ENCODE results near the gene MAGEB3.
A peak's percentile ranks its signal among the peaks of the same experiment; 100 is the strongest.
"Not testable (repeated sequence)": the region's sequence is repeated elsewhere in the genome, so short reads cannot be mapped to it uniquely, and the experiment has no call there.

Gene MAGEB3, protein sequence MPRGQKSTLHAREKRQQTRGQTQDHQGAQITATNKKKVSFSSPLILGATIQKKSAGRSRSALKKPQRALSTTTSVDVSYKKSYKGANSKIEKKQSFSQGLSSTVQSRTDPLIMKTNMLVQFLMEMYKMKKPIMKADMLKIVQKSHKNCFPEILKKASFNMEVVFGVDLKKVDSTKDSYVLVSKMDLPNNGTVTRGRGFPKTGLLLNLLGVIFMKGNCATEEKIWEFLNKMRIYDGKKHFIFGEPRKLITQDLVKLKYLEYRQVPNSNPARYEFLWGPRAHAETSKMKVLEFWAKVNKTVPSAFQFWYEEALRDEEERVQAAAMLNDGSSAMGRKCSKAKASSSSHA

DNA sequence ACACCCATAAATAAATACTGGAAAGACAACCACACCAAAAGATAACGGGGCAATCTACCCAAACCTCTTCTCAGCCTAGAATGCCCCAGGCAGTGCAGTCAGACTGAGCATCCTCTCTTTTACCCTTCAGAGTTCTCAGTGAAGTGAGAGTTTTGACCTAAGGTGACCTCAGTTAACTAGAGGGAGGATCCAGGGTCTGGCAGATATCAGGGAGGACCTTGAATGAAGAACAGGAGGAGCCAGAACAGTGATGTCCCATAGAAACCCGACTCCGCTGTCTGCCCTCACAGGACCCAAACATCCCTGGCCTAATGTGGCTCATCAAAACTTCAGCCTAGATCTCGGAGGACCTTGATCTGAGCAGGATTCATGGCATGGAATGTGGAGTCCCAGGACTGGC, at the start of gene MAGEB3:
Gene MAGEB3, plus strand, starts transcription at position 263 of the 400 bp plus-strand sequence. CDS start 5,268 bp downstream, outside the sequence.
- no peak for DNase-seq

DNA sequence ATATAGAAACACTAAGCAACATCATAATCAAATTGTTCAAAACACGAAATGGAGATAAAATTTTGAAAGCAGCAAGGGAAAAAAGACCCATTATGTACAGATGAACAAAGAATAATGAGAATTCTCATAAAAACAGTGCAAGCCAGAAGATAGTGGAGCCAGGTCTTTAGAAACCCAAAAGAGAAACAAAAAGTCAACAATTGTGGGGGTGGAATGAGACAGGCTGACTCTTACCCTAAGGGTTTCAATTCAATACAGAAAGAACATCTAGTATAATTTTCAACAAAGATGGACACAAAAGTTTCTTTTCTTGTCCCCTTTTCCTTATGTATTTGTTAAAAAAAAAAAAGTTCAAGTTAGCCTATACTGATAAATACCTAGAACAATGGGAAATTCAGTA, 49.1 kb upstream of the MAGEB3 start:
- no peak for DNase-seq

DNA sequence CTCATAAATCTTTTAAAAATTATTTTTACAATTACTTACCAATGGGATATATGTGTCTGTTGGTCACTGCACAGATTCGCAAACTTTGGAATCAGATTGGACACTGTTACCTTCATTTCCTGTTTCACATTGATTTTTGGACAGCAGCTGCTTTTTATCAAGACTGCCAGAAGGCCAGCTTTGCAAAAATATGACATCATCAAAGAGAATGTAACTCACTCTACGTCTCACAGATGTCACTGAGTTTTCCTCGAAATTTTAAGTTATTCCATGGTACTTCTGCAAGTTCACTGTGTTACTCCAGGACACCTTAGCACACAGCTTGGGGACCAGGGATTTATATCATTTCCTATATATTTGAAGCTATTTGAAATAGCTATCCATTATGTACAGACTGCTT, 46.9 kb upstream of the MAGEB3 start:
- no peak for DNase-seq

DNA sequence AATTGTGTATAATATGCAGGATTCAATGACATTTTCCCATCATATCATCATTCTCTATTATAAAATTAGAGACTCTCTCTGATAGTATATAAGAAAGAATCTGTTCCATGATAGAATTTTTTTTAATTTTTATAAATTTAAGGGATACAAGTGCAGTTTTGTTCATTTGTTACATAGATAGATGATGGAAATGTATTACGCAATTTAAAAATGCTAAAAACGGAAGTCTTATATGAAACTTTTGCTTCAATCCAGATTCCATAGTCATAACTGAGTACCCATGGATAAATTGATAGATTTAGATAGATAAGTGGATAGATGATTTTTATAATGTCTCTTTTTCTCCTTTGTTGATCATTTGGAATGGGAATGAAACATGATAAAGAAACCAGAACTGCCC, 40.0 kb upstream of the MAGEB3 start:
- no peak for DNase-seq

DNA sequence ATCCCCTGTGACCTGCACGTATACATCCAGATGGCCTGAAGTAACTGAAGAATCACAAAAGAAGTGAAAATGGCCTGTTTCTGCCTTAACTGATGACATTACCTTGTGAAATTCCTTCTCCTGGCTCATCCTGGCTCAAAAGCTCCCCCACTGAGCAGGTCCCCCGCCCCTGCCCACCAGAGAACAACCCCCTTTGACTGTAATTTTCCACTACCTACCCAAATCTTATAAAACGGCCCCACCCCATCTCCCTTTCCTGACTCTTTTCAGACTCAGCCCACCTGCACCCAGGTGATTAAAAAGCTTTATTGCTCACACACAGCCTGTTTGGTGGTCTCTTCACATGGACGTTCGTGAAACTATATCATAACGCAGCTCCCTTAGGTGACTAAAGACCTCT, 36.5 kb upstream of the MAGEB3 start:
- DNase-seq: not testable (repeated sequence)

DNA sequence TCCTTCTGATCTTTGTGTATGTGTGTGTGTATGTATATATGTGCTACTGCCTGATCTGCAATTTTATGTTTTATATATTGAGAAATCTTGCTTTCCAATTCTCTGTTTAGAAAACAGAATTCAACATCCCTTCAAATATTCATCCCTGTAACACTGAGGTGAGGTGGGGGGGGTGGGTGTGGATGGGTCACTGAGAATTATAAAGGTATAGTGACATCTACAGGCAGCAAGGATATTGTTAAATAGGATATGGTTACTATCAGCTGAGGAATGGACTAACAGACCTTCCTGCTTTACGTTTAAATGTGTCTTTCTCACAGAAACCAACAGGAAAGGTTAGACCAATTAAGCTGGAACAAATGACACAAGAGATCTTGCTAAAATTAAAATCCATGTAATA, 34.1 kb upstream of the MAGEB3 start:
- DNase-seq: no peak

DNA sequence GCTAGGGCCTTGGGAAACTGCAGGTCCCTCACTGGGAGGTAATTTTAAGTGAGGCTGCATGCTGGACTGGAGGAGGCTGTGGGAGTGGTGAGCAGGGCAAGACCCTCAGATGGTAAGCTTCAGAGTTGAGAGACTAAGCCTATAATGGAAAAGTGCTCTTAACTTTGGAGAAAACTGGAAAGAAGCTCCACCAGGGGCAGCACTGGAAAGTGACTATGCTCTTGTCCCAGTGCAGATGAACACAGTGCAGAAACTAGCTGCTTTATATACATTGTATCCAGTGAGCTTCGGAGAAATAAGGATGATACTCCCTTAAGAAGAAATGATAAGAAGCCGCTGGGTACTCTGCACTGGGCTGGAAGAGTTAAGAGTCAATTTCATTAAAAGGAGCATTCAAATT, 18.3 kb upstream of the MAGEB3 start:
- no peak for DNase-seq

DNA sequence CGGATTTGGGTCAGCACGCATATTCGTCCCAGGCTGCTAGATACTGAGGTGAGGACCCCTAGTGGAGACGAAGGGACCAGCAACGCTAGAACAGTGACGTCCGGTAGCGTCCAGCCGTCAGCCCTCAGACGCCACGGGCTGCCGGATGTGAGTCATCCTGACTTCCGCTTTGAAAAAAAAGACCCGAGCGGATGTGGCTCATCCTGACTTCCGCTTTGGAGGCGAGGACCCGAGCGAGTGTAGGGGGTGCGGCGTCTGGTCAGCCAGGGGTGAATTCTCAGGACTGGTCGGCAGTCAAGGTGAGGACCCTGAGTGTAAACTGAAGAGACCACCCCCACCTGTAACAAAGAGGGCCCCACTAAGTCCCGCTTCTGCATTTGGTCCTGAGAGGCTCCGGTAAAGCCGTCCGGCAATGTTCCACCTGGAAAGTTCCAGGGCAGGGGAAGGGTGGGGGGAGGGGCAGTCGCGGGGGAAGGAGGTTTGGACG, 15.1 kb upstream of the MAGEB3 start, which contains the start of gene MAGEB2:
Gene MAGEB2, plus strand, starts transcription at position 207 of the 487 bp plus-strand sequence. CDS start 3,018 bp downstream, outside the sequence.
- DNase-seq: no peak

DNA sequence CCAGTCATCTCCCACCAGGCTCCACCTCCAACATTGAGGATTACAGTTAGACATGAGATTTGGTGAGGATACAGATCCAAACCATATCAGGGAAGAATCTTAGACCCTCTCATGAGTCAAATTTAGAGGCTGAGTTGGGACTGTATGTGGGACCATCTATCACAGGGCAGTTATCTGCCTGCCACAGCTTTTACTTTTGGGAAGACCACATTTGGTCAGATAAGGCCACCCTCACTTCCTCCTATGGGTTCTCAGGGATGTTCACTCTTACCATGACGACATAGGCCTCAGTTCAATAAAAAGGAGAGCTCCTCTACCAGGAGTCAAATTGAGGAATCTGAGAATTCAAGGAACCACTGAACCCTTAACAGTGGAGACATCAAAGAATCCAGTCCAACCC, 13.0 kb upstream of the MAGEB3 start:
- no peak for DNase-seq

DNA sequence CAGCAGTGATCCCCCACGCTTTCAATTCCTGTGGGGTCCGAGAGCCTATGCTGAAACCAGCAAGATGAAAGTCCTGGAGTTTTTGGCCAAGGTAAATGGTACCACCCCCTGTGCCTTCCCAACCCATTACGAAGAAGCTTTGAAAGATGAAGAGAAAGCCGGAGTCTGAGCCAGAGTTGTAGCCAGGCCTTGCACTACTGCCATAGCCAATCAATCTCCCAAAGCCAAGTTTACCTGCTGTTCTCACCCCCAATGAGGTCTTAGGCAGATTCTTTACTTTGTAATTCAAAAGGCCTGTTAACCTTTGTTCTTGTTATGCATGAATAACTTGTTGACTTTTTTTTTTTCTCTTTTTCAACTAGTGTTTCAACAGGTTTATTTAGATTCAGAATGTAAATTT, 11.1 kb upstream of the MAGEB3 start:
- DNase-seq: no peak

DNA sequence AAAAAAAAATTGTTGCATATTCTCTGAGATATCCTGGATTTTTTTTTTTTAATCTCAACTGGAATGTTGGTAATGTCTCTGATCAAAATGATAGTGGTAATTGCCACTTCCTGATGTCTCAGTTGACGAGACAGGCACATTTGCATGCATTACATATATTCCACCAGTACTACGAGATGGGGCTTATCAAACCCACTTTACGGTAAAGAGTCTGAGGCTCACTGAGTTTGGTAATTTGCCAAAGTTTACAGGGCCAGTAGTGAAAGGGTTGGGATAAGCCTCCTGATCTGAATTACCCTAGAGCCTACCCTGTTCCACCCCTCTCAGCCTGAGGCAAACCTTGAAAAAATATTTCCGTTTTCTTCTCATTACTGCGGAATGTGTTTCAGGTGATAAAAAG, 9.8 kb upstream of the MAGEB3 start:
- no peak for DNase-seq

DNA sequence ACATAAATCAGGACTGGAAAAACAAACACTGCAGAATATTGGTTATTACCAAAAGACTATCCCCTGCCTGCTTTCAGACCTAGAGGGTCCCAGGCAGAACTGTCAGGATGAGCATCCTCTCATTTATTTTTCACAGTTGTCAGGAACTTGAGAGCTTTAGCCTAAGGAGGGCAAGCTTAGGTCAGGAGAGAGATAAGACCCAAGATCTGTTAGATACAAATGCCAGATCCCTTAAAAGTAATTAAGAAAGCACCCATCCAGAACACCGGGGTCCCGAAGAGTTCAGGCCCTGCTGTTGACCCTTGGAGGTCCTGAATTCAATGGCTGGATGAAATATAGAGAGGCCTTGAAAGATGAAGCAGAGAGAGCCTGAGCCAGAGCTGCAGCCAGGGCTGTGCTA, 5.9 kb upstream of the MAGEB3 start:
- DNase-seq: no peak

DNA sequence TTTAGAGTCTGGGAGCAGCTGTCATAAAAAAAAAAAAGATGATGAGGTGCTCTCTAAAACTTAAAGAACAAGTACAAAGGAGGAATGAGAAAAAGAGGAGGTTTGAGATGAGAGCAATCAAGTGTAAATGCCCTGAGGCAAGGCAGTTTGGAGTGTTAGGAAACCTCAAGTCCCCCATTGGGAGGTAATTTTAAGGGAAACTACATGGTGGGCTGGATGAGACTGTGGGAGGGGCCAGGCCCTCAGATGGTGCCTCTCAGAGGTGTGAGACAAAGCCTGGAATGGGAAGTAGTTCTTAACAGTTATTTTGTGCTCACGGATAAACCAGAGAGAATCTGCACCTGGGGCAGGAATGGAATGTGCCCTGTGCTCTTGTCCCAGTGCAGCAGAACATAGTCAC, 1.9 kb upstream of the MAGEB3 start:
- DNase-seq: no peak

DNA sequence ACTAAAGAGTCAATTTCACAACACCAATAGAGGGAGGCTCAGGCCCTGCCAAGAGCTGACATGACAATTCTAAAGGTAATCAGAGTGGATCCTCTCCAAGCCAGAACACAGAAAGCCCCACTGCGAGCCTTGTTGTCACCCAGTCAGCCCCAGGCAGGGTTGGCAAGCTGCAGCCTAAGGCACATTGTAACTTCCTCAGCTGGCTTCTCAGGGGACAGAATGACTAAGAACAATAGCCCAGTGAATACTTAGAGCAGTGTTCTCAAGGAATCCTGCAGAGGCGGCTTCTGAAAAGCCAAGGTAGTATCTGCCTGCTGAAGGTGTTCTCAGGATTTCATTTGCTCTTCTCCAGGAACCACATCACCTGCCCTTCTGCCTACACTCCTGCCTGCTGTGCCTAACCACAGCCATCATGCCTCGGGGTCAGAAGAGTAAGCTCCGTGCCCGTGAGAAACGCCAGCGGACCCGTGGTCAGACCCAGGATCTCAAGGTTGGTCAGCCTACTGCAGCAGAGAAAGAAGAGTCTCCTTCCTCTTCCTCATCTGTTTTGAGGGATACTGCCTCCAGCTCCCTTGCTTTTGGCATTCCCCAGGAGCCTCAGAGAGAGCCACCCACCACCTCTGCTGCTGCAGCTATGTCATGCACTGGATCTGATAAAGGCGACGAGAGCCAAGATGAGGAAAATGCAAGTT, 11.4 kb downstream of the MAGEB3 start, which contains the start of gene MAGEB4:
Gene MAGEB4, plus strand, starts transcription at position 277 of the 692 bp plus-strand sequence. Its CDS starts 136 bp downstream, at position 413.
- no peak for DNase-seq

DNA sequence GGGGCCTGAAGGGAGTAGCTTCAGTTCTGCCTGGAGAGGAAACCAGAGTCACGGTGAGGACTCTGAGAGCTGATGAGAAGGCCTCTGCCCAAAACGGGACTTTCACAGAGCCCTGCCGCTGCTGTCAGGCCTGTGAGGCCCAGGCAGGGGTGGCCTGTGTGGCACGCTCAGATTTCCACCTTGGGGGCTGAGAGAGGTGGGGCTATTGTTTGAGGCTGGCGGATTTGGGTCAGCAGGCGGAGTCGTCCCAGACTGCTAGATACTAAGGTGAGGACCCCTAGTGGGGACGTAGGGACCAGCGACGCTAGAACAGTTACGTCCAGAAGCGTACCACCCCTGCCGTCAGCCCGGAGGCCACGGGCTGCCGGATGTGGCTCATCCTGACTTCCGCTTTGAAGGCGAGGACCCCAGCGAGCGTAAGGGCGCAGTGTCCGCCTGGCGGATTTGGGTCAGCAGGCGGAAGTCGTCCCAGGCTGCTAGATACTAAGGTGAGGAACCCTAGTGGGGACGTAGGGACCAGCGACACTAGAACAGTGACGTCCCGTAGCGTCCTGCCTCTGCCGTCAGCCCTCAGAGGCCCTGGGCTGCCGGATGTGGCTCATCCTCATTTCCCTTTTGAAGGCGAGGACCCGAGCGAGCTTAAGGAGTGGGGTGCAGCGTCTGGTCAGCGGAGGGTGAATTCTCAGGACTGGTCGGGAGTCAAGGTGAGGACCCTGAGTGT, 16.5 kb downstream of the MAGEB3 start, which contains the start of gene MAGEB1:
Gene MAGEB1, plus strand, starts transcription at position 378 of the 721 bp plus-strand sequence. CDS start 3,348 bp downstream, outside the sequence.
- no peak for DNase-seq

DNA sequence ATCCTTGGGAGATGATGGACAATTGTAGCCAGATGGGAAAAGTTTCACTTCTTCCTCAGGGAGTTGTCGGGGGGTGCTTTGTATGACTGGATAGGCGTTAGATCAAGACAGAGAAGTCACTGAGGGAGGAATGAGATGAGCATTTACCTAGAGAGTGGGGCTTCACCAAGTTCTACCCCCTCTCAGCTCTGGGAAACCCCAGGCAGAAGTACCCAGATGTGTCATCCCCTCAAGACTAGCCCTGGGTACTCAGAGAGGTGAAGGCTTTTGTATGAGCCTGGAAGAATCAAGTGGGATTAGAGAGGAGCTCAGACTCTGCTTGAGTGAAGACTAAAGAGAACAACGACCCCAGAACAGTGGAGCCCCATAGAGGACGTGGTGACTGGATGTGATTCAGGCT, 18.4 kb downstream of the MAGEB3 start:
- DNase-seq: no peak

DNA sequence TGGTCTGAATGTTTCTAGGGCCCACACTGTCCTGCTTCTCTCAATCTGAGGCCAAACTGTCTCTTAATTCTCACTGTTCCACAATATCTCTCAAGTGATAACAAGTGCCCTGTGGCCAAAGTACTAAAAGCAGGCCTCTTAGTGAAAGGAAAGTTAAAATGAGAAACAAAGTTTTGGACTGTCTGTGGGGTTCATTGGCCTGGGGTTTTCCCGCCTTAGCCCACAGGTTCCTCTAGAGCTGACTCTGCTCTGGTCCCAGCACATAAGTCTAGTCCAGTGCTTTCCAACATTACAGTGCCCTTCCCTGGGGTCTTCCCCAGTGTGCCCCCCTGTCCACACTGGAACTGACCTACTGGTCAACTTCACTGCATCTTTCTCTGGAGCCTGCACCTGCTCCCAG, 22.8 kb downstream of the MAGEB3 start:
- DNase-seq: no peak

DNA sequence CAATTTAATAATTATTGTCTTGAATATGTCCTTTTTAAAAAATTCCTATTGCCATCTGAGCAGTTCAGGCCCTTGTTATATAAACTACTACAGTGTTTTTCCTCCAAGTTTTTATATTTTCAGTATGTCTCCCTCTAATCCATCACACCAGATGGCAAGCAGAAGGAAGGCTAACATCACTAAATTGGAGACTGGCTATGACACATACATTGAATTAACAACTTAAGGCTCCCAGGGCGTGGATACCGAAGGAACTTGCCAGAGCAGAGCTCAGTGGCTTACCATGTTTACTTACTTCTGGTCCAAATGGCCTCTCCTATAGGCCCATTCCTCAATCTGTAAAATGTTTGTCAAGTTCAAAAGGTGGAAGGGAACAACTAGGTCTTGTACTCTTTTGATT, 29.5 kb downstream of the MAGEB3 start:
- DNase-seq: no peak

DNA sequence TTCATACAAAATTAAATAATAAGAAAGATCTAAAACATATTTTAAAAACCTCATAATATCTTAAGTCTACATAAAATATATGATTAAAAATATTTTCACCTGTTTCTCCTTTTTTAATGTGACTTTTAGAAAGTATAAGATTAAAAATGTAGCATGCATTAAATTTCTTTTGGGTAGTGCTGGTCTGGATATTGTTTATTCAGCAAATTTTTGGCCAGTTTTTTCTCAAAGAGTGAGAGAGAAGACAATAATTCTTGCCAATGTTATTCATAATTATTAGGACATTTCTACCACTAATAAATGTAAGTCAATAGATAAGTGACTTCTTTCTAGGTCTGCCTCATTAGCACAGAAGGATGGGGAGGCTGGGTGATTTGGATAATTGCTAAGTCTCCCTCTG, 30.6 kb downstream of the MAGEB3 start:
- no peak for DNase-seq

DNA sequence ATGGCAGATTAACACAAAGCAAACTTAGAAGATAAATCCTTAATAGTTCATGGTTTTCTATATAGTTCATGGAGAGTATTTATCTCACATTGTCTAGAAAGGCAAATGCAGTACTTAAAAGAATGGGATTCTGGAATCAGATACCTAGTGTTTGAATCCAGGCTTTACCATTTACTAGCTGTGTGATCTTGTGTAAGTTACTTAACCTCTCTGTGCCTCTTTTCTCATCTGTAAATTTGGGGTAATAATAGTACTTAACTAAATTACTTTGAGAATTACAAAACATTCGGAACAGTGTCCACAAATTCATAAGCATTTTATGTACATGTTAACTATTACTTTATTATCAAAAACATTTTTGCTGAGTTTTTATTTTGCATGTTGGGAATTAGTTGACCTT, 32.3 kb downstream of the MAGEB3 start:
- DNase-seq: no peak

DNA sequence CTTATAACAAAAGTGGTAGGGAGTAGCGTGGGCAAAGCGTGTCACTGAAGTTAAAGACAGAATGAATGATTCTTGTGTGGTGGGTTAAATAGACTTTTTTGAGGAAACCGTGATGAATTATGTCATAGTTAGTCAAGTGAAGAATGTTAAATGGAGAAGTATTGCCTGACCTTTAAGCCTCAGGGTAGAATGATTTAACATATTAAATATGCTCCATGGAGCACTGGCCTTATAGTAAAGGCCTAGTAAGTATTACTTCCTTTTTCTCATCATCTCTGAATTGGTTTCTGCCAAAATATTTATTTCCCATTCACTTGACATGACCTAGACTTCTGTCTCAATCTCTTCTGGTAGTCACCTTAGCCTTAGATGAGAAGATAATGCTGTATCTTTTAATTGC, 40.2 kb downstream of the MAGEB3 start:
- DNase-seq: no peak

DNA sequence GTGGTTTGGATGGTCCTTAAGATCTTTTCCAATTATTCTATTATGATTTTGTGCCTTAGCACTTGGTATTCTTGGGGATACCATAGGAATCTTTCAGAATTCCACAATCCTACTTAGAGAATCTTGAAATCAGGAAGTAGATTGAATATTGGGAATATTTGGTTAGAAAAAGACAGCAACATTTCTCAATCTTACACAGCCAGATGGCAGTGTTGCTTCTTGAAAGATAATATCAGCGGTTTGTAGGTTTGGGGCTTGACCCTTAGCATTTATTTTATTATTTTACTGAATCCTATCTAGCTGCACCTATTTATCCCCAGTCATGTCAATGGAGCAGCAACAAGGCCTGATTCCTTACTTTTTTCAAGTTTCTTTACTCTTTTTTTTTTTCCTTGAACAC, 45.0 kb downstream of the MAGEB3 start:
- DNase-seq: no peak

DNA sequence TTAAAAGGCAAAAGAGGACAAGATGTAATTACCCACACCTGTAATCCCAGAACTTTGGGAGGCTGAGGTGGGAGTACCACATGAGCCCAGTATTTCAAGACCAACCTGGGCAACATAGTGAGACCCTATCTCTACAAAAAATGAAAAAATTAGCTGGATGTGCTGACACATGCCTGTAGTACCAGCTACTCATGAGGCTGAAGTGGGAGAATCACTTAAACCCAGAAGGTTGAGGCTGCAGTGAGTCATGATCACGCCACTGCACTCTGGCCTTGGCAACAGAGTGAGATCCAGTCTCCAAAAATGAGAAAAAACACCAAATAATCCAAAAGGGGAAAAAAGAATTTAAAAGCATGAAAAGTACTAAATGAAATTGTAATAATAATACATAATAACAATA, 47.9 kb downstream of the MAGEB3 start:
- peak; percentile 22 for DNase-seq

All from inflammatory macrophage treated with lipopolysaccharide for 4 hours (primary cell).